HG03175 (cell line): ENCODE measurements around the gene CCDC171.
"Not testable (repeated sequence)": the region's sequence is repeated elsewhere in the genome, so short reads cannot be mapped to it uniquely, and the experiment has no call there.

Experiments
- ATAC-seq: cut with Tn5 transposase; IDR thresholded peaks from one replicate; pipeline ENCODE4 v1.9.1; 2021; ENCODE audit warnings: mild to moderate bottlenecking, moderate library complexity; ENCODE audit not compliant: unreplicated experiment

Gene CCDC171

GRCh38 chr9:15670894-15671293, 118.1 kb downstream of the CCDC171 start:
- peak; percentile 97 for ATAC-seq

DNA sequence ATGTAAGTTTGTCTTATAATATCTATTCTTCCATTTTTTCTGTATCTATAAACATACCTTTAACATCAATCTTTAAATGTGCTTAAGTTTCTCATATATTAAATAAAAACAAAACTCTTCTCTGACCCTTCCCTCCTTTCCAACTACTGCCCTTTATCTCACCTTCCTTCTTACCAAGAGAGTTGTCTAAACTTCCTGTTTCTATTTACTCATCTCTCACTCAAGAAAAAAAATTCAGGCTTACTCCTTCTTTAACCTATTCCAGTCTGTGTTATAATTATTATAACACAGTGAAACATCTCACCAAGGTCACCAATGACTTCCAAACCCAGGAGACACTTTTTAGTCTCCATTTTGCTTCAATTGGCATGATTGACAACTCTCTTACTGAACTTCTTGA, 140.9 kb downstream of the CCDC171 start:
- no peak for ATAC-seq

- ATAC-seq = no peak
Observed at GRCh38 chr9:15696979-15697378, 144.1 kb downstream of the CCDC171 start.

- no peak for ATAC-seq
Observed at GRCh38 chr9:15697446-15697851, 144.6 kb downstream of the CCDC171 start.

- ATAC-seq = not testable (repeated sequence)
Observed at GRCh38 chr9:15699876-15700559, 147.2 kb downstream of the CCDC171 start.

- no peak for ATAC-seq
Observed at GRCh38 chr9:15707000-15707399, 154.2 kb downstream of the CCDC171 start.

- no peak for ATAC-seq
Observed at GRCh38 chr9:15711531-15711930, 158.7 kb downstream of the CCDC171 start.

- no peak for ATAC-seq
Observed at GRCh38 chr9:15711931-15712330, 159.1 kb downstream of the CCDC171 start.

DNA sequence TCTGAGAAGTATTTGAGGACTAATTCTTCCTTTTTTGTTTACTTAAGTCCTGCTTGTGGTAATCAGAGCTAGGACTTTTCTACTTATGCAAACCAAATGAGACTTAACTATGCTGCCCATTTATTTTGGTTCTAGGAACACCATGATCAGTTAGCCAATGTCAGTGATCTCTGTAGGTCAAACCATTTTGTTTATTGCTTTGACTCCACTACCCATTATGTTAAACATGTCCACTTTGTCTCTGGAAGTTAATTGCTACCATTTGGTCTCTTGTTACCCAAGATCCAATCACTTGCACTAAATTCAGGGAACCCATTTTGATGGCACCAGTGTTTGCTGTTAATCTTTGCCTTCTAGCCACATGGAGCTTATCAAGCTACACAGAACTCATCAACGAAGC, 161.9 kb downstream of the CCDC171 start:
- ATAC-seq = no peak

- no peak for ATAC-seq
Observed at GRCh38 chr9:15717290-15717967, 164.6 kb downstream of the CCDC171 start.

DNA sequence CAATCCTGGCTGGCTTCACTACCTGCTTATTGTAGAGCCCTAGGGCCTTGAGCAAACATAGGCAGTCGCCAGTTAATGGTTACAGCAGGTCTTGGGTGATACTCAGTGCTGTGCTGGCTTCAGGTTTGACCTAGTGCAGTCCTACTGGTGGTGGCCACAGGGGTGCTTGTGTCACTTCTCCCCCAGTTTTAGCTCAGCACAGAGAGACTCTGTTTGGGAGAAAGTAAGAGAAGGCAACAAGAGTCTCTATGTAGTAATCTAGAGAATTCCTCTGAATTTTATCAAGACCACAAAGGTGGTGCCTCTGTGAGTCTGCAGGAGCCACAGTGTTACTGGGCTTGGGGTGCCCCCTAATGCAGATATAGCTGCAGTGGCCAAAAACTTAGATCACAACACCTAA, 165.6 kb downstream of the CCDC171 start:
- no peak for ATAC-seq

DNA sequence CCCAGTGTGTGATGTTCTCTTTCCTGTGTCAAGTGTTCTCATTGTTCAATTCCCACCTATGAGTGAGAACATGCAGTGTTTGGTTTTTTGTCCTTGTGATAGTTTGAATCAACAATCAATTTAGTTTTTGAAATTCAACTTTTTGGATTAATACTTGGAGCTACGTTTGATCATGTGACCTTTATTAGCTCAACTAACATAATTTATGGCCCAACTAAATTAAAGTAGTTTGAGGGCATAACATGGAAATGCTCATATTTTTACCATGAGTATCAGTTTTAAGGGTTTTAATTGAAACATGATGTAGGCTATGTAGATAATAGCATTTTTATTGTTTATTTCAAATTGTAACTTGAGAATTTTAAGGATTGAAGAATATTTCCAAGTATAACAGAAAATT, 168.0 kb downstream of the CCDC171 start:
- ATAC-seq = no peak

DNA sequence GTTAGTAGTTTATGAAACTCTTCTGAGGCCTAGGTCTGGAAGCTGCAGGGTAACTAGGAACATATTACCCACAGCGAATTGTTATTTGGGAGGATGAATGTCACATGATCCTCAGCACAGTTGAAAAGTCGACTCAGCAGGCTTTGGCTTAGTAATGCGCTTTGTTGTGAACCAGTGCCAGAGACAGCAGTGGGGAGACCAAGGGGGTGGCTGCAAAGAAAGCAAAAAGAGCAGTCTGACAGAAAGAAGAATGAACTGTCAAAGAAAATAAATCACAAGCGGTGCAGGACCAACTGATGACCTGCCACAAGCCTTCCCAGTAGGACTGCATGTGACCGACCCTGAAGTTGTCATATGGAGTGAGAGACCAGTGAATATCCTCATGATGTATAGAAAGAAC, 170.0 kb downstream of the CCDC171 start:
- ATAC-seq = no peak

DNA sequence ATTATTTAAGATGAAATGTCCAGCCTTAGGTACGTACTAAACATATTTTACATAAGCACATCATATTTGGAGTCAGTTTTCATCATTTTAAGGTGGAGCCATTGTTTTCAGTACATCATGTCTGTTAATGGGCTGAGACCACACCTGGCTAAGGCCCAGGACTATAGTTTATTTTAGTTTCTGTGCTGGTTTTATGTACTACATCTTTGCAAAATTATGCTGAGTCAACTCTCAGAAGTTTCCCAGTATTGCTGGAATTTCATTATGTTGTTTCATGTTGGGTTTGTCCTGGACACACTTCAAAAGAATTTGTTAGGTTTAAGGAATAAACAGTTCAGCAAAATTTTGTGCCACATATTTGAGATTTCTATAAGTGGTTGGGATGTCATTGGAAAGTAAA, 171.2 kb downstream of the CCDC171 start:
- no peak for ATAC-seq

DNA sequence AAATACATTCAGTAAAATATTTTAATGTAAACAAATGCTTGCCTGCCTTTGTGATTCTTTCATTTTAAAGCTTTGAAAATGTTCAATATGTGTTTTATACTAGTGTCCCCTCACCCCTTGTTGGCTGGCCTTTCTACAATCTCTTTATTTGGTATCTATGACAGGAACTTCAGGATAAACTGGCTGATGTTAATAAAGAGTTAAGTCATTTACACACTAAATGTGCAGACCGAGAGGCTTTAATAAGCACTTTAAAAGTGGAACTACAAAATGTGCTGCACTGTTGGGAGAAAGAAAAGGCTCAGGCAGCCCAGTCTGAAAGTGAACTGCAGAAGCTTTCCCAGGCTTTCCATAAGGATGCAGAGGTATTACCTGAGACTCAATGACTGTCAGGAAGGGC, 171.8 kb downstream of the CCDC171 start:
- ATAC-seq = no peak

GRCh38 chr9:15725953-15726352, 173.1 kb downstream of the CCDC171 start:
- no peak for ATAC-seq

DNA sequence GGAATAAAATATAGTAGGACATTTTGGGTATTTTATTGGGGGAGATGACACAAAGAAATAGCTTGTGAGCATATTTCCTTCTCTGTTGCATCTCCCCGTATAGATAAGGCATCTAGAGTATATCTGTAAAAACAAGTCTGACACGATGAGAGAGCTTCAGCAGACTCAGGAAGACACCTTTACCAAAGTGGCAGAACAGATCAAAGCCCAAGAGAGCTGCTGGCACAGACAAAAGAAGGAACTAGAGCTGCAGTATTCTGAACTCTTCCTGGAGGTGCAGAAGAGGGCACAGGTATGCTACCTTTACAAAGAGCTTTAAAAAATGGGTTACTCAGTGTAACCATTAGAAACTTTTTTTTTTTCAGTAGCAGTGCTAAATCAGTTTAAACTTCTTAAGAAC, 176.7 kb downstream of the CCDC171 start:
- no peak for ATAC-seq

GRCh38 chr9:15735083-15735857, 182.4 kb downstream of the CCDC171 start:
- no peak for ATAC-seq

DNA sequence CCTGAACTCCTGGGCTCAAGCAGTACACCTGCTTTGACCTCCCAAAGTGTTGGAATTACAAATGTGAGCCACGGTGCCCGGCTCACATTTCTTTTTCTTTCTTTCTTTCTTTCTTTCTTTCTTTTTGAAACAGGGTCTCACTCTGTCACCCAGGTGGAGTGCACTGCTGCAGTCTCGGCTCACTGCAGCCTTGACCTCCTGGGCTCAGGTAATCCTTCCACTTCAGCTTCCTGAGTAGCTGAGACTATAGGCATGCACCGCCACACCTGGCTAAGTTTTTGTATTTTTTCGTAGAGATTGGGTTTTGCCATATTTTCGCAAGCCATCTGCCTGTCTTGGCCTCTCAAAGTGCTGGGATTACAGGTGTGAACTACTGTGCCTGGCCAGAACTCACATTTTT, 183.7 kb downstream of the CCDC171 start:
- no peak for ATAC-seq

GRCh38 chr9:15738011-15738410, 185.2 kb downstream of the CCDC171 start:
- ATAC-seq = no peak

DNA sequence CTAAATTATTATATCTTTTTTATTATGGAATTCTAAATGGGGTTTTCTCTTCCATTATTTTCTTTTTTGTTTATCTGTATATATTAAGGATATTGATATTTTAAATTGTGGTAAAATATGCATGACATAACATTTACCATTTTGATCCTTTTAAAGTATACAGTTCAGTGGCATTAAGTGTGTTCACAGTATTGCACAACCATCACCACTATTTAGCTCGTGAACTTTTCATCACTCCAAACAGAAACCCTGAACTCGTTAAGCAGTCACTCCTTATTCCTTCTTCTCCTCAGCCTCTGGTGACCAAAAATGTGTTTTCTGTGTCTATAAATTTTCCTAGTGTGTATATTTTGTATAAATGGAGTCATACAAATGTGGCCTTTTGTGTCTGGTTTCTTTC, 188.2 kb downstream of the CCDC171 start:
- no peak for ATAC-seq

DNA sequence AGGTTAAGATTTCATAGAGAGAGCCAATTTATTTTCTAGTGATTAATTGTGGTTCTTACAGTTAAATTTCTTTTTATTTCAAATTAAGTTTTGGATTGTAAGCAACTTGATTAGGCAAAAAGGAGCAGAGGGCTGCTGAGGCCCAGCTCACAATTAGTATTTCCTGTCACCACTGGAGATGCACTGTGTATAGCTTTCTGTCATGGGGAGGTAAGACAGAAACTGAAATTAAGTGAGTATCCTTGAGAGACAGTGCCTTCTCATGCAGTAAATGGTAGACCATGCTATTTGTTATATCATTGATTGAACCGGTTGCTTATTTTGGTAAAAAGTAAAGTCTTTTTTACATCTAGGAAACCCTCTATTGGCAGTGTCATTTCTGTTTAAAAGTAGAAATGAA, 190.7 kb downstream of the CCDC171 start:
- peak; percentile 74 for ATAC-seq
